Stimulated activated CD8-positive, alpha-beta memory T cell treated with anti-CD3 and anti-CD28 coated beads, Interleukin-2, amount 100 ng/mL, for 48 hours (primary cell): ENCODE results near the gene CDK12.
"Not testable (repeated sequence)": the region's sequence is repeated elsewhere in the genome, so short reads cannot be mapped to it uniquely, and the experiment has no call there.

Experiments
- DNase-seq, 2 donors: peaks; one replicate each; pipeline ENCODE4 v3.0.0-alpha.2; 2020; ENCODE audit warnings: low read depth in 2 of 2

CDK12 gene

DNA sequence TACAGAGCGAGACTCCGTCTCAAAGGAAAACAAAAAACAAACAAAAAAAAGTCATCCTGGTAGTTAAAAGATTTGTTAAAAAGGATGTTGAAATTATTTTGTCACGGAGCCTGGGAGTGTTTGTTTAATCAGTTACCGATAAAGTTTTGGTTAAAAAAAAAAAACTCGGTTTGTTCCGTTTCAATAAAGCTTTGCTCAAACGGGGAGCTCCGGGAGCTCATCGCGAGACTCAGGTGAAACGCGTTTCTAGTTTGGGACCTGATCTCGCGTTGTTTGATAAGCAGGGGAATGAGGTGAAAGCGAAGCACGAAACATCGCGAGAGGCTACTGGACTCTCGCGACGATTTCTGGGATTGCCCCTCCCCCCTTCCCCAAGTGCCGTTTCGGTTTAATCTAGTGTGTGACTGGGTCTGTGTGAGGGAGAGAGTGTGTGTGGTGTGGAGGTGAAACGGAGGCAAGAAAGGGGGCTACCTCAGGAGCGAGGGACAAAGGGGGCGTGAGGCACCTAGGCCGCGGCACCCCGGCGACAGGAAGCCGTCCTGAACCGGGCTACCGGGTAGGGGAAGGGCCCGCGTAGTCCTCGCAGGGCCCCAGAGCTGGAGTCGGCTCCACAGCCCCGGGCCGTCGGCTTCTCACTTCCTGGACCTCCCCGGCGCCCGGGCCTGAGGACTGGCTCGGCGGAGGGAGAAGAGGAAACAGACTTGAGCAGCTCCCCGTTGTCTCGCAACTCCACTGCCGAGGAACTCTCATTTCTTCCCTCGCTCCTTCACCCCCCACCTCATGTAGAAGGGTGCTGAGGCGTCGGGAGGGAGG lies at the start of gene CDK12:
Gene CDK12, plus strand, starts transcription at position 374 of the 813 bp plus-strand sequence. CDS start 586 bp downstream, outside the sequence.
- DNase-seq = peak; percentile 75 to 86

GRCh38 chr17:39416141-39416540 lies 45.1 kb upstream of the CDK12 start:
- DNase-seq = no peak

GRCh38 chr17:39429600-39429999 lies 31.7 kb upstream of the CDK12 start:
- no peak for DNase-seq

GRCh38 chr17:39439868-39440267 lies 21.4 kb upstream of the CDK12 start:
- DNase-seq = not testable (repeated sequence)

- DNase-seq = no peak
Measured at GRCh38 chr17:39443326-39443725, 18.0 kb upstream of the CDK12 start.

DNA sequence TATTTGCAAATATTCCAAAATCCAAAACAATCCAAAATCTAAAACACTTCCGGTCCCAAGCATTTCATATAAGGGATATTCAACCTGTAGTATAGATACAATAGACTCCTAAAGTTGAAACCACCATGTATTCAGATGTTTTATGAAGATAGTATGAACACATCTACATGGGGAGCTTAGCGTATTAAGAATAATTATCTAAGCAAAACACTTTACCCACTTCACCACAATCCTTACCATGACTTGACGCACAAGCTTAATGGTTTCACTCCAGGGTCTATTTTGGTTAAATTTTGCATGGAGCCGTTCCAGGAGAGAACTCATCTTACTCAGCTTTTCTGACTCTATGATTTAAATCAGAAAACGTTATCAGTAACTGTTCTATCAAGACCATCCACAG lies 13.7 kb upstream of the CDK12 start:
- no peak for DNase-seq

DNA sequence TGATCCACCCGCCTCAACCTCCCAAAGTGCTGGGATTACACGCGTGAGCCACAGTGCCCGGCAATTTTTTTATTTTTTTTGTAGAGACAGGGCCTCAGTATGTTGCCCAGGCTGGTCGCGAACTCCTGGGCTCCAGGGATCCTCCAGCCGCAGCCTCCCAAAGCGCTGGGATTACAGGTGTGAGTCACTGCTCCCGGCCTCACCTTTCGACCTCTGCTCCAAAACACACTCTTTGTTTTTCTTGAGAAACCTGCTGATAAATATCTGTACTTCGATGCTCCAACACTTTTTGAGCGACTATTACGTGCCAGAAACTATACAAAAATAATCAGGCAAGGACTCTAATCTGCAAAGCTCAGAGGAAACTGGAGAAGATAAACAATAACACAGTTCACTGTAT lies 11.2 kb upstream of the CDK12 start:
- no peak for DNase-seq

GRCh38 chr17:39450847-39451581 lies 10.3 kb upstream of the CDK12 start, which contains the start of gene MED1:
Gene MED1 (minus strand): TSS chr17:39451263. CDS start chr17:39451062, 201 bp downstream.
- peak; percentile 82 to 86 for DNase-seq

- DNase-seq = no peak
Measured at GRCh38 chr17:39455919-39456318, 5.4 kb upstream of the CDK12 start.

- peak in 1 of 2 donors; percentile 54 for DNase-seq
Measured at GRCh38 chr17:39461926-39462569, 762 bp downstream of the CDK12 start.

GRCh38 chr17:39462631-39463375 lies 1.5 kb downstream of the CDK12 start:
- DNase-seq = no peak

GRCh38 chr17:39464639-39465181 lies 3.4 kb downstream of the CDK12 start:
- DNase-seq = not testable (repeated sequence)

- DNase-seq = not testable (repeated sequence)
Measured at GRCh38 chr17:39468610-39469009, 7.3 kb downstream of the CDK12 start.

- DNase-seq = no peak
Measured at GRCh38 chr17:39473310-39473709, 12.0 kb downstream of the CDK12 start.

- not testable (repeated sequence) for DNase-seq
Measured at GRCh38 chr17:39479631-39480030, 18.3 kb downstream of the CDK12 start.

DNA sequence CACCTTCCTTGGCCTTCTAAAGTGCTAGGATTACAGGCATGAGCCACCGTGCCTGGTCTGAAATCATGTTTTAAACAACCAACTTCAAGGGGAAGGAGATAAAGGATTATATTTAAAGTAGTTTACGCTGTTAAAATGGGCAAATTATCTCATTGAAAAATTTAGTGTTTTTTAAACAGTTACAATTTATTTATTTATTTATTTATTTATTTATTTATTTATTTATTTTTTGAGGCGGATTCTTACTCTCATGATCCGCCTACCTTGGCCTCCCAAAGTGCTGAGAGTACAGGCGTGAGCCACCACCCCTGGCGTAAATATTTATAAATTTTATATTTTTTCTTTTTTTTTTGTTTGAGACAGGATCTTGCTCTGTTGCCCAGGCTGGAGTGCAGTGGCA lies 22.2 kb downstream of the CDK12 start:
- no peak for DNase-seq

GRCh38 chr17:39484178-39484577 lies 22.9 kb downstream of the CDK12 start:
- no peak for DNase-seq

DNA sequence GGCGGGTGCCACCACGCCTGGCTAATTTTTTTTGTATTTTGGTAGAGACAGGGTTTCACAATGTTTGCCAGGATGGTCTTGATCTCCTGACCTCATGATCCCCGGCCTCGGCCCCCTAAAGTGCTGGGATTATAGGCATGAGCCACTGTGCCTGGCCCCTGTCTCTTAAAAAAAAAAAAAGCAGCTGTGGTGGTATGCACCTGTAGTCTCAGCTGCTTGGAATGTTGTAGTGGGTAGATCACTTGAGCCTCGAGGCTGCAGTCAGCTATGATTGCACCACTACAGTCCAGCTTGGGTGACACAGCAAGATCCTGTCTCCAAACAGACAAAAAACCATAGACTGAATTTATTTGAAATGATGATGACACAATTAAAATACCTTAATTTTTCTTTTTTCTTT lies 24.3 kb downstream of the CDK12 start:
- DNase-seq = no peak

DNA sequence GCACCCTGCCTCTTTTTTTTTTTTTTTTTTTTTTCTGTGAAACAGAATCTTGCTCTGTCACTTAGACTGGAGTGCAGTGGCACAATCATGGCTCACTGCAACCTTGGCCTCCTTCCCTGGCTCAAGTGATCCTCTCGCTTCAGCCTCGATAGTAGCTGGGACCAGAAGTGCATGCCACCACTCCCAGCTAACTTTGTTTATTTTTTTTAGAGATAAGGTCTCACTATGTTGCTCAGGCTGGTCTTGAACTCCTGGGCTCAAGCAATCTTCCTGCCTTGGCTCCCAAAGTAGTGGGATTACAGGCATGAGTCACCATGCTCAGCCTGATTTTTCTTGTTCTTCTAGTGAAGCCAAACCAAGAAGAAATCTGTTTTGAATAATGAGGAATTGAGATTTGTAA lies 25.0 kb downstream of the CDK12 start:
- DNase-seq = no peak

GRCh38 chr17:39487490-39487889 lies 26.2 kb downstream of the CDK12 start:
- DNase-seq = not testable (repeated sequence)

- no peak for DNase-seq
Measured at GRCh38 chr17:39487946-39488345, 26.7 kb downstream of the CDK12 start.
